CD4-positive, alpha-beta T cell (primary cell): ENCODE results near the gene UBN2. TPM values are rescaled to one million over a fixed set of nuclear protein-coding genes. Genes with fewer than 3 reads are reported as not detected.

Experiments
- ATAC-seq: fragments of 200-7000 bp; cut with Tn5 transposase; one replicate; pipeline ENCODE4 v1.10.0; 2022; ENCODE audit warnings: mild to moderate bottlenecking; ENCODE audit not compliant: poor library complexity
- CTCF ChIA-PET: fragments of 350-600 bp; sonication (Branson Sonifier 250); formaldehyde crosslinking; loops from one replicate; lab custom pipeline; 2021; ENCODE audit warnings: antibody characterized with exemption, inconsistent platforms; lab: Charles Lee
- POLR2A ChIA-PET: fragments of 350-600 bp; sonication (Branson Sonifier 250); formaldehyde crosslinking; loops from one replicate; lab custom pipeline; 2021; ENCODE audit warnings: antibody characterized with exemption, inconsistent platforms; lab: Charles Lee
- DNase-seq, 14 experiments: peaks; one replicate each; pipeline ENCODE4 v3.0.0-alpha.2; 2013 to 2020; ENCODE audit warnings: mixed read lengths in 2 of 14
- H3K27ac ChIP-seq, 2 donors: one replicate each; pipeline versions ENCODE4 v1.5.1 to v1.7.0; 2013; ENCODE audit warnings: low read length in 2 of 2, low read depth in 1 of 2, mild to moderate bottlenecking in 1 of 2
- H3K27me3 ChIP-seq, 2 experiments: 1 replicate in 1 of 2; 2 replicates in 1 of 2; pipeline versions ENCODE4 v1.6.1 to v1.7.0; 2013; ENCODE audit warnings: low read length in 2 of 2, control low read depth in 1 of 2, mild to moderate bottlenecking in 1 of 2, moderate library complexity in 1 of 2; ENCODE audit not compliant: insufficient read depth in 2 of 2, control insufficient read depth in 1 of 2
- H3K36me3 ChIP-seq: one replicate; pipeline ENCODE4 v1.6.1; 2013; ENCODE audit warnings: low read length, control low read depth; ENCODE audit not compliant: insufficient read depth
- H3K4me1 ChIP-seq: one replicate; pipeline ENCODE4 v1.6.1; 2013; ENCODE audit warnings: low read length, control low read depth; ENCODE audit not compliant: insufficient read depth
- H3K4me3 ChIP-seq: one replicate; pipeline ENCODE4 v1.5.1; 2013; ENCODE audit warnings: mild to moderate bottlenecking, low read length, moderate library complexity
- H3K9me3 ChIP-seq, 2 experiments: 1 replicate in 1 of 2; 2 replicates in 1 of 2; pipeline versions ENCODE4 v1.6.1 to v1.7.0; 2013; ENCODE audit warnings: low read length in 2 of 2, mild to moderate bottlenecking in 2 of 2, control low read depth in 1 of 2, moderate library complexity in 1 of 2; ENCODE audit not compliant: control insufficient read depth in 1 of 2, insufficient read depth in 1 of 2
- H3K27ac Mint-ChIP-seq: one replicate; pipeline ENCODE4 v1.8.0; 2020; ENCODE audit warnings: mixed read lengths
- H3K27me3 Mint-ChIP-seq: one replicate; pipeline ENCODE4 v1.8.0; 2021; ENCODE audit warnings: mixed read lengths
- H3K36me3 Mint-ChIP-seq: one replicate; pipeline ENCODE4 v1.8.0; 2021; ENCODE audit warnings: low read depth, mixed read lengths
- H3K4me1 Mint-ChIP-seq: one replicate; pipeline ENCODE4 v1.8.0; 2021; ENCODE audit warnings: low read depth, mixed read lengths
- H3K4me3 Mint-ChIP-seq: one replicate; pipeline ENCODE4 v1.8.0; 2020; ENCODE audit warnings: mild to moderate bottlenecking, mixed read lengths
- H3K9me3 Mint-ChIP-seq: one replicate; pipeline ENCODE4 v1.8.0; 2020; ENCODE audit warnings: mixed read lengths
- CTCF ChIP-seq: fragments of 200-600 bp; IDR thresholded peaks from one replicate; pipeline ENCODE4 v1.8.0; 2022; ENCODE audit warnings: antibody characterized with exemption, mild to moderate bottlenecking
- intact Hi-C, 2 experiments: fragments of 100-400 bp; cut with DNase I in 1 of 2; cut with micrococcal nuclease in 1 of 2; formaldehyde crosslinking; loops; one replicate each; pipeline versions ENCODE4 v1.15.1 to v1.9.0; 2023 to 2025; cut with DNase I, micrococcal nuclease
- total RNA-seq, 174 experiments: library from RNA in 2 of 174; stranded (reverse) in 2 of 174; gene quantifications; one replicate each; pipeline ENCODE4 v1.2.3 and lab custom pipeline; 2021 to 2026

Gene UBN2
- total RNA-seq, 2 experiments from 2014 or later = 9.6 to 13.3 TPM

- ATAC-seq (no peak), DNase-seq (no peak)
- H3K36me3 ChIP-seq = no peaks in the 10 kb centered on the region
- Mint-ChIP-seq H3K9me3 (no peaks in the 10 kb centered on the region), H3K27me3 (no peaks in the 10 kb centered on the region), H3K4me1 (peaks cover 22% of the 10 kb centered on the region), H3K27ac (no peak overlapping the region), H3K4me3 (no peak overlapping the region), H3K36me3 (peaks cover 6% of the 10 kb centered on the region)
- no peaks in the 10 kb centered on the region for H3K27me3 ChIP-seq
- no peak overlapping the region for H3K4me3 ChIP-seq
- ChIA-PET POLR2A (no interaction called here), CTCF (no interaction called here)
- H3K27ac ChIP-seq = no peak overlapping the region
- intact Hi-C loops = loop anchor here in 1 of 2 experiments (5.0 to 10.0 kb wide), 2 partner anchors 102 to 440 kb away; partner anchors contain the start of gene UBN2
- TF ChIP-seq CTCF = no peak
- peaks cover under 1% of the 10 kb centered on the region for H3K4me1 ChIP-seq
- H3K9me3 ChIP-seq = no peaks in the 10 kb centered on the region
Observed at GRCh38 chr7:139334399-139335150, 103.5 kb downstream of the UBN2 start.

GRCh38 chr7:139339025-139339424 lies 108.0 kb downstream of the UBN2 start:
- Mint-ChIP-seq H3K9me3 (peaks cover 4% of the 10 kb centered on the region), H3K4me1 (peaks cover 38% of the 10 kb centered on the region), H3K4me3 (peak overlapping the region; percentile 94), H3K27ac (peak overlapping the region; percentile 99), H3K27me3 (peaks cover 8% of the 10 kb centered on the region), H3K36me3 (peaks cover 27% of the 10 kb centered on the region)
- TF ChIP-seq CTCF = no peak
- no peak overlapping the region for H3K27ac ChIP-seq
- ChIA-PET CTCF (interaction anchor here (0.7 to 1.6 kb wide), 2 partner anchors 54 to 95 kb away, joined by 4 to 5 read pairs; no protein-coding TSS in a partner anchor), POLR2A (interaction anchor here (0.7 to 10.5 kb wide), 5 partner anchors 10 to 452 kb away, joined by 3 to 166 read pairs (median 5); partner anchors contain the start of gene LUC7L2)
- intact Hi-C loops = loop anchor here in 1 of 2 experiments (5.0 to 10.0 kb wide), 2 partner anchors 107 to 444 kb away; partner anchors contain the start of gene UBN2
- H3K9me3 ChIP-seq = peaks cover 0 to 5% of the 10 kb centered on the region in 2 experiments
- H3K4me1 ChIP-seq = peaks cover 19% of the 10 kb centered on the region
- no peaks in the 10 kb centered on the region for H3K36me3 ChIP-seq
- H3K27me3 ChIP-seq = no peaks in the 10 kb centered on the region
- ATAC-seq = no peak
- DNase-seq = peak in 1 of 14 experiments; percentile 23
- H3K4me3 ChIP-seq = no peak overlapping the region

GRCh38 chr7:139339698-139340036 lies 108.6 kb downstream of the UBN2 start:
- H3K4me3 ChIP-seq = peak overlapping the region; percentile 79
- H3K27ac Mint-ChIP-seq = peak overlapping the region; percentile 99
- intact Hi-C loops = loop anchor here (1.0 to 10.0 kb wide), 6 partner anchors 21 to 587 kb away; partner anchors contain the start of gene UBN2 (in 2 of the 2)
- H3K27me3 ChIP-seq = no peaks in the 10 kb centered on the region
- peaks cover 4% of the 10 kb centered on the region for H3K9me3 Mint-ChIP-seq
- peaks cover 43% of the 10 kb centered on the region for H3K4me1 Mint-ChIP-seq
- H3K27ac ChIP-seq = peak overlapping the region; percentile 98 to 99
- ATAC-seq (no peak), DNase-seq (no peak)
- peaks cover 27% of the 10 kb centered on the region for H3K36me3 Mint-ChIP-seq
- no peaks in the 10 kb centered on the region for H3K36me3 ChIP-seq
- TF ChIP-seq CTCF = no peak
- H3K9me3 ChIP-seq = peaks cover 0 to 5% of the 10 kb centered on the region in 2 experiments
- H3K4me3 Mint-ChIP-seq = peak overlapping the region; percentile 94
- ChIA-PET POLR2A (interaction anchor here (0.8 to 10.5 kb wide), 10 partner anchors 11 to 838 kb away, joined by 3 to 166 read pairs (median 4); partner anchors contain the start of gene LUC7L2), CTCF (interaction anchor here (0.8 to 1.6 kb wide), 2 partner anchors 20 to 95 kb away, joined by 4 read pairs; partner anchors contain the start of gene LUC7L2)
- peaks cover 19% of the 10 kb centered on the region for H3K4me1 ChIP-seq
- H3K27me3 Mint-ChIP-seq = peaks cover 8% of the 10 kb centered on the region
